Measurements from ENCODE around the gene SPSB2.

GRCh38 chr12:6912164-6912935, 39.2 kb upstream of the SPSB2 start:
- TF ChIP-seq CTCF (IDR thresholded peaks at IDR 0.05 in 8 of 11, conservative IDR thresholded peaks at IDR 0.05 in 3 of 11) (no peak), POLR2A (IDR thresholded peaks at IDR 0.05) (no peak), POLR2AphosphoS5 (IDR thresholded peaks at IDR 0.05) (no peak)

Data from spleen (tissue), 7 donors.